Activated naive CD8-positive, alpha-beta T cell treated with anti-CD3 and anti-CD28 coated beads, Interleukin-2, amount 10 ng/mL, durations not matched to agents 7 days and 5 days (primary cell): ENCODE results near the gene KCNMA1. TPM values are rescaled to one million over a fixed set of nuclear protein-coding genes. Genes with fewer than 3 reads are reported as not detected.
A peak's percentile ranks its signal among the peaks of the same experiment; 100 is the strongest.
"Not testable (repeated sequence)": the region's sequence is repeated elsewhere in the genome, so short reads cannot be mapped to it uniquely, and the experiment has no call there.

Source experiments
- ATAC-seq: fragments of 150-1000 bp; cut with Tn5 transposase; one replicate; pipeline ENCODE4 v1.10.0; 2021; ENCODE audit warnings: low read depth, moderate library complexity
- POLR2A ChIA-PET: fragments of 350-600 bp; sonication (Branson Sonifier 250); formaldehyde crosslinking; loops from one replicate; lab custom pipeline; 2021; ENCODE audit warnings: antibody characterized with exemption; lab: Charles Lee
- DNase-seq: peaks from one replicate; pipeline ENCODE4 v3.0.0; 2021
- H3K27ac Mint-ChIP-seq: one replicate; pipeline ENCODE4 v1.8.0; 2022; ENCODE audit warnings: mild to moderate bottlenecking, mixed read lengths
- H3K27me3 Mint-ChIP-seq: one replicate; pipeline ENCODE4 v1.8.0; 2022; ENCODE audit warnings: mild to moderate bottlenecking, moderate library complexity, mixed read lengths
- H3K36me3 Mint-ChIP-seq: one replicate; pipeline ENCODE4 v1.8.0; 2021; ENCODE audit warnings: mild to moderate bottlenecking, mixed read lengths
- H3K4me1 Mint-ChIP-seq: one replicate; pipeline ENCODE4 v1.8.0; 2021; ENCODE audit warnings: mixed read lengths
- H3K4me3 Mint-ChIP-seq: one replicate; pipeline ENCODE4 v1.8.0; 2022; ENCODE audit warnings: mild to moderate bottlenecking, moderate library complexity, mixed read lengths
- H3K9me3 Mint-ChIP-seq: one replicate; pipeline ENCODE4 v1.8.0; 2021; ENCODE audit warnings: mixed read lengths
- total RNA-seq, 2 experiments: library from RNA; stranded (reverse); gene quantifications; one replicate each; pipeline ENCODE4 v1.2.3, GENCODE V29; 2021

KCNMA1 gene
- total RNA-seq = under 1 TPM; 0.39 to 0.54 TPM

GRCh38 chr10:77637532-77638320 lies at the start of gene KCNMA1:
Gene KCNMA1, minus strand, starts transcription at chr10:77637808.
- H3K4me3 Mint-ChIP-seq = peak within 1 kb of the TSS; percentile 71
- H3K4me1 Mint-ChIP-seq = peaks cover 2% of the 10 kb centered on the region
- ATAC-seq (no peak), DNase-seq (peak; percentile 42)
- no peaks in the 10 kb centered on the region for H3K36me3 Mint-ChIP-seq
- H3K27me3 Mint-ChIP-seq = peaks cover 80% of the 10 kb centered on the region
- POLR2A ChIA-PET = no interaction called here
- no peak within 1 kb of the TSS for H3K27ac Mint-ChIP-seq
- no peaks in the 10 kb centered on the region for H3K9me3 Mint-ChIP-seq

- H3K4me3 Mint-ChIP-seq = no peak overlapping the region
- no peaks in the 10 kb centered on the region for H3K4me1 Mint-ChIP-seq
- no peak for ATAC-seq
- POLR2A ChIA-PET = no interaction called here
- DNase-seq = no peak
- H3K9me3 Mint-ChIP-seq = no peaks in the 10 kb centered on the region
- no peaks in the 10 kb centered on the region for H3K36me3 Mint-ChIP-seq
- no peak overlapping the region for H3K27ac Mint-ChIP-seq
- peaks cover 4% of the 10 kb centered on the region for H3K27me3 Mint-ChIP-seq
Observed at GRCh38 chr10:77686650-77687417, 49.2 kb upstream of the KCNMA1 start.

GRCh38 chr10:77686096-77686495 lies 48.5 kb upstream of the KCNMA1 start:
- POLR2A ChIA-PET = no interaction called here
- no peak overlapping the region for H3K4me3 Mint-ChIP-seq
- H3K4me1 Mint-ChIP-seq = no peaks in the 10 kb centered on the region
- DNase-seq = no peak
- H3K9me3 Mint-ChIP-seq = no peaks in the 10 kb centered on the region
- H3K27ac Mint-ChIP-seq = no peak overlapping the region
- H3K27me3 Mint-ChIP-seq = peaks cover 4% of the 10 kb centered on the region
- H3K36me3 Mint-ChIP-seq = no peaks in the 10 kb centered on the region
- ATAC-seq = no peak

GRCh38 chr10:77685432-77685831 lies 47.8 kb upstream of the KCNMA1 start:
- H3K36me3 Mint-ChIP-seq = no peaks in the 10 kb centered on the region
- no peak overlapping the region for H3K4me3 Mint-ChIP-seq
- peaks cover 2% of the 10 kb centered on the region for H3K27me3 Mint-ChIP-seq
- H3K9me3 Mint-ChIP-seq = no peaks in the 10 kb centered on the region
- DNase-seq = no peak
- no peak overlapping the region for H3K27ac Mint-ChIP-seq
- ATAC-seq = no peak
- H3K4me1 Mint-ChIP-seq = no peaks in the 10 kb centered on the region
- POLR2A ChIA-PET = no interaction called here

GRCh38 chr10:77683088-77683432 lies 45.5 kb upstream of the KCNMA1 start:
- ATAC-seq, H3K4me3 Mint-ChIP-seq, H3K27ac Mint-ChIP-seq, POLR2A ChIA-PET, H3K27me3 Mint-ChIP-seq, DNase-seq, H3K9me3 Mint-ChIP-seq, H3K36me3 Mint-ChIP-seq, H3K4me1 Mint-ChIP-seq: not testable (repeated sequence)

GRCh38 chr10:77682393-77683087 lies 44.9 kb upstream of the KCNMA1 start:
- DNase-seq (no peak), ATAC-seq (no peak)
- no peaks in the 10 kb centered on the region for H3K4me1 Mint-ChIP-seq
- no peaks in the 10 kb centered on the region for H3K36me3 Mint-ChIP-seq
- H3K9me3 Mint-ChIP-seq = no peaks in the 10 kb centered on the region
- H3K4me3 Mint-ChIP-seq = no peak overlapping the region
- no peak overlapping the region for H3K27ac Mint-ChIP-seq
- peaks cover 4% of the 10 kb centered on the region for H3K27me3 Mint-ChIP-seq
- POLR2A ChIA-PET = no interaction called here

- no peaks in the 10 kb centered on the region for H3K9me3 Mint-ChIP-seq
- POLR2A ChIA-PET = no interaction called here
- no peaks in the 10 kb centered on the region for H3K4me1 Mint-ChIP-seq
- H3K27me3 Mint-ChIP-seq = peaks cover 4% of the 10 kb centered on the region
- no peaks in the 10 kb centered on the region for H3K36me3 Mint-ChIP-seq
- ATAC-seq = no peak
- no peak for DNase-seq
- H3K4me3 Mint-ChIP-seq = no peak overlapping the region
- no peak overlapping the region for H3K27ac Mint-ChIP-seq
Observed at GRCh38 chr10:77681839-77682238, 44.2 kb upstream of the KCNMA1 start.

GRCh38 chr10:77680811-77681210 lies 43.2 kb upstream of the KCNMA1 start:
- H3K9me3 Mint-ChIP-seq = no peaks in the 10 kb centered on the region

GRCh38 chr10:77680065-77680464 lies 42.5 kb upstream of the KCNMA1 start:
- DNase-seq (no peak), ATAC-seq (no peak)
- H3K4me3 Mint-ChIP-seq = no peak overlapping the region
- H3K27ac Mint-ChIP-seq = no peak overlapping the region
- H3K36me3 Mint-ChIP-seq = no peaks in the 10 kb centered on the region
- no peaks in the 10 kb centered on the region for H3K4me1 Mint-ChIP-seq
- no peaks in the 10 kb centered on the region for H3K9me3 Mint-ChIP-seq
- peaks cover 7% of the 10 kb centered on the region for H3K27me3 Mint-ChIP-seq
- POLR2A ChIA-PET = no interaction called here

More at GRCh38 chr10:77680811-77681210, 43.2 kb upstream of the KCNMA1 start:
- POLR2A ChIA-PET = no interaction called here
- peaks cover 4% of the 10 kb centered on the region for H3K27me3 Mint-ChIP-seq
- no peak overlapping the region for H3K27ac Mint-ChIP-seq
- H3K4me1 Mint-ChIP-seq = no peaks in the 10 kb centered on the region
- H3K36me3 Mint-ChIP-seq = no peaks in the 10 kb centered on the region
- DNase-seq (no peak), ATAC-seq (no peak)
- H3K4me3 Mint-ChIP-seq = no peak overlapping the region

GRCh38 chr10:77679217-77679616 lies 41.6 kb upstream of the KCNMA1 start:
- POLR2A ChIA-PET = no interaction called here
- H3K9me3 Mint-ChIP-seq = no peaks in the 10 kb centered on the region
- H3K36me3 Mint-ChIP-seq = no peaks in the 10 kb centered on the region
- ATAC-seq (no peak), DNase-seq (no peak)
- no peak overlapping the region for H3K4me3 Mint-ChIP-seq
- no peak overlapping the region for H3K27ac Mint-ChIP-seq
- no peaks in the 10 kb centered on the region for H3K4me1 Mint-ChIP-seq
- peaks cover 7% of the 10 kb centered on the region for H3K27me3 Mint-ChIP-seq

GRCh38 chr10:77678146-77678545 lies 40.5 kb upstream of the KCNMA1 start:
- Mint-ChIP-seq H3K27me3 (peaks cover 15% of the 10 kb centered on the region), H3K27ac (no peak overlapping the region), H3K4me3 (no peak overlapping the region), H3K4me1 (peaks cover 3% of the 10 kb centered on the region), H3K36me3 (no peaks in the 10 kb centered on the region), H3K9me3 (no peaks in the 10 kb centered on the region)
- ATAC-seq (no peak), DNase-seq (no peak)
- POLR2A ChIA-PET = no interaction called here

GRCh38 chr10:77675347-77675746 lies 37.7 kb upstream of the KCNMA1 start:
- H3K27ac Mint-ChIP-seq = no peak overlapping the region
- H3K27me3 Mint-ChIP-seq = peaks cover 25% of the 10 kb centered on the region
- peaks cover 3% of the 10 kb centered on the region for H3K4me1 Mint-ChIP-seq
- H3K9me3 Mint-ChIP-seq = no peaks in the 10 kb centered on the region
- POLR2A ChIA-PET = no interaction called here
- no peak for ATAC-seq
- H3K36me3 Mint-ChIP-seq = no peaks in the 10 kb centered on the region
- no peak for DNase-seq
- no peak overlapping the region for H3K4me3 Mint-ChIP-seq

GRCh38 chr10:77673515-77674140 lies 36.0 kb upstream of the KCNMA1 start:
- POLR2A ChIA-PET = no interaction called here
- Mint-ChIP-seq H3K4me1 (peaks cover 3% of the 10 kb centered on the region), H3K36me3 (no peaks in the 10 kb centered on the region), H3K9me3 (no peaks in the 10 kb centered on the region), H3K4me3 (no peak overlapping the region), H3K27ac (no peak overlapping the region), H3K27me3 (peaks cover 27% of the 10 kb centered on the region)
- DNase-seq = no peak
- ATAC-seq = no peak
